HepG2 (cell line): ENCODE results near the gene USP7. TPM values are rescaled to one million over a fixed set of nuclear protein-coding genes. Genes with fewer than 3 reads are reported as not detected.

ENCODE experiments used
- ARNTL ChIP-seq: sonication (generic); formaldehyde crosslinking; IDR thresholded peaks from 2 replicates; pipeline ENCODE4 v1.4.0; 2020; ENCODE audit warnings: mild to moderate bottlenecking, missing genetic modification reagents
- CBFB ChIP-seq: sonication (generic); formaldehyde crosslinking; IDR thresholded peaks from 2 replicates; pipeline ENCODE4 v1.4.0; 2020; ENCODE audit warnings: missing genetic modification reagents
- FOXO4 ChIP-seq: sonication (generic); formaldehyde crosslinking; conservative IDR thresholded peaks from 2 replicates; pipeline ENCODE4 v1.8.1; 2023; ENCODE audit warnings: missing genetic modification reagents
- MYC ChIP-seq: sonication (generic); formaldehyde crosslinking; IDR thresholded peaks from 2 replicates; pipeline ENCODE4 v1.9.0; 2021; ENCODE audit warnings: missing genetic modification reagents, borderline replicate concordance
- PAF1 ChIP-seq: IDR thresholded peaks from 2 replicates; pipeline ENCODE4 v1.6.1; 2016; ENCODE audit warnings: missing genetic modification reagents, missing compliant biosample characterization
- PHF5A ChIP-seq: IDR thresholded peaks from one replicate; pipeline ENCODE4 v1.6.1; 2018; ENCODE audit warnings: low read depth, missing genetic modification reagents; ENCODE audit not compliant: unreplicated experiment
- POLR2AphosphoS5 ChIP-seq: IDR thresholded peaks from 2 replicates; pipeline ENCODE4 v1.6.1; 2012; ENCODE audit warnings: low read depth, low read length
- SATB2 ChIP-seq: sonication (generic); formaldehyde crosslinking; IDR thresholded peaks from 2 replicates; pipeline ENCODE4 v1.5.0; 2020; ENCODE audit warnings: missing genetic modification reagents
- SMC3 ChIP-seq: IDR thresholded peaks from 2 replicates; pipeline ENCODE4 v1.6.1; 2011; ENCODE audit warnings: low read length, improper control_type of control experiment
- SMYD3 ChIP-seq: sonication (generic); formaldehyde crosslinking; IDR thresholded peaks from 2 replicates; pipeline ENCODE4 v1.8.1; 2023; ENCODE audit warnings: mild to moderate bottlenecking, missing genetic modification reagents
- ZNF180 ChIP-seq: sonication (generic); formaldehyde crosslinking; IDR thresholded peaks from 2 replicates; pipeline ENCODE4 v1.4.0; 2020; ENCODE audit warnings: low read depth, missing genetic modification reagents, borderline replicate concordance
- ZNF350 ChIP-seq: sonication (generic); formaldehyde crosslinking; IDR thresholded peaks from 2 replicates; pipeline ENCODE4 v1.4.0; 2020; ENCODE audit warnings: mild to moderate bottlenecking, low read depth, missing genetic modification reagents, borderline replicate concordance
- ZNF460 ChIP-seq: sonication (generic); formaldehyde crosslinking; IDR thresholded peaks from 2 replicates; pipeline ENCODE4 v1.5.1; 2020; ENCODE audit warnings: missing genetic modification reagents, mild to moderate bottlenecking, borderline replicate concordance
- ZNF614 ChIP-seq: IDR thresholded peaks from 2 replicates; pipeline ENCODE4 v1.6.1; 2018; ENCODE audit warnings: missing biosample characterization, missing genetic modification reagents, inconsistent platforms, borderline replicate concordance
- ZNF670 ChIP-seq: sonication (generic); formaldehyde crosslinking; IDR thresholded peaks from 2 replicates; pipeline ENCODE4 v1.8.0; 2022; ENCODE audit warnings: mild to moderate bottlenecking, missing genetic modification reagents, borderline replicate concordance
- ZNF737 ChIP-seq: sonication (generic); formaldehyde crosslinking; IDR thresholded peaks from 2 replicates; pipeline ENCODE4 v1.5.0; 2020; ENCODE audit warnings: missing genetic modification reagents, mild to moderate bottlenecking, borderline replicate concordance
- polyA plus RNA-seq, 8 experiments: library from polyadenylated mRNA; depleted of rRNA in 3 of 8; stranded (reverse) in 7 of 8; unstranded in 1 of 8; fragments of >200 nt; fragmentation: Illumina TruSeq in 4 of 8; extraction: Trizol in 4 of 8; gene quantifications; 2 replicates each; pipeline versions ENCODE4 v1.2.1 to v1.2.3, GENCODE V29; 2011 to 2016; ENCODE audit warnings: low read depth in 4 of 8, missing spikeins in 1 of 8, mixed read lengths in 1 of 8; ENCODE audit not compliant: insufficient read depth in 1 of 8
- total RNA-seq, 5 experiments: library from RNA; depleted of rRNA; stranded (reverse); fragments of >200 nt; fragmentation: Illumina TruSeq; extraction: Trizol; gene quantifications; 2 replicates each; pipeline ENCODE4 v1.2.3, GENCODE V29; 2016; ENCODE audit warnings: low read depth in 1 of 5
- TF ChIP-seq, protein P1 (sequence below): sonication (generic); formaldehyde crosslinking; conservative IDR thresholded peaks from 2 replicates; pipeline ENCODE4 v1.8.0; 2022; ENCODE audit warnings: mild to moderate bottlenecking, moderate library complexity, missing genetic modification reagents
- TF ChIP-seq, protein P2 (sequence below): sonication (generic); formaldehyde crosslinking; IDR thresholded peaks from 2 replicates; pipeline ENCODE4 v1.9.0; 2021; ENCODE audit warnings: missing genetic modification reagents, mild to moderate bottlenecking, borderline replicate concordance
- TF ChIP-seq, protein P3 (sequence below): IDR thresholded peaks from 2 replicates; pipeline ENCODE4 v1.6.1; 2016; ENCODE audit warnings: missing compliant biosample characterization, missing genetic modification reagents, borderline replicate concordance
- TF ChIP-seq, protein P4 (sequence below): IDR thresholded peaks from 2 replicates; pipeline ENCODE4 v1.6.1; 2016
- TF ChIP-seq, protein P5 (sequence below): sonication (generic); formaldehyde crosslinking; conservative IDR thresholded peaks from 2 replicates; pipeline ENCODE4 v1.8.0; 2022; ENCODE audit warnings: missing genetic modification reagents

USP7 gene
- total and polyA plus RNA-seq, 2 of the 13 experiments (the other 11 are each of a cell fraction or from before 2014, with no cell fraction given) = 52.5 to 173 TPM

- TF ChIP-seq, protein P1, sequence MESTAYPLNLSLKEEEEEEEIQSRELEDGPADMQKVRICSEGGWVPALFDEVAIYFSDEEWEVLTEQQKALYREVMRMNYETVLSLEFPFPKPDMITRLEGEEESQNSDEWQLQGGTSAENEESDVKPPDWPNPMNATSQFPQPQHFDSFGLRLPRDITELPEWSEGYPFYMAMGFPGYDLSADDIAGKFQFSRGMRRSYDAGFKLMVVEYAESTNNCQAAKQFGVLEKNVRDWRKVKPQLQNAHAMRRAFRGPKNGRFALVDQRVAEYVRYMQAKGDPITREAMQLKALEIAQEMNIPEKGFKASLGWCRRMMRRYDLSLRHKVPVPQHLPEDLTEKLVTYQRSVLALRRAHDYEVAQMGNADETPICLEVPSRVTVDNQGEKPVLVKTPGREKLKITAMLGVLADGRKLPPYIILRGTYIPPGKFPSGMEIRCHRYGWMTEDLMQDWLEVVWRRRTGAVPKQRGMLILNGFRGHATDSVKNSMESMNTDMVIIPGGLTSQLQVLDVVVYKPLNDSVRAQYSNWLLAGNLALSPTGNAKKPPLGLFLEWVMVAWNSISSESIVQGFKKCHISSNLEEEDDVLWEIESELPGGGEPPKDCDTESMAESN = peak; percentile 17; the same call in 1 of the 2 replicates
- TF ChIP-seq FOXO4 (CRISPR knock-in tag) (no peak), ZNF737 (CRISPR knock-in tag) (no peak), ARNTL (CRISPR knock-in tag) (peak; percentile 51), SATB2 (CRISPR knock-in tag) (0 out of 2 replicates have a peak, but pooled peaks have one; percentile 46), MYC (peak; percentile 90), ZNF180 (CRISPR knock-in tag) (no peak), SMYD3 (CRISPR knock-in tag) (peak; percentile 45; the same call in 1 of the 2 replicates), SMC3 (no peak), PAF1 (CRISPR knock-in tag) (no peak), ZNF460 (peak; percentile 48; the same call in 1 of the 2 replicates), CBFB (CRISPR knock-in tag) (no peak), POLR2AphosphoS5 (peak; percentile 62), ZNF614 (CRISPR knock-in tag) (no peak), PHF5A (CRISPR knock-in tag) (peak; percentile 56), ZNF670 (CRISPR knock-in tag) (peak; percentile 92), ZNF350 (CRISPR knock-in tag) (no peak; the same call in 1 of the 2 replicates)
- TF ChIP-seq, protein P2, sequence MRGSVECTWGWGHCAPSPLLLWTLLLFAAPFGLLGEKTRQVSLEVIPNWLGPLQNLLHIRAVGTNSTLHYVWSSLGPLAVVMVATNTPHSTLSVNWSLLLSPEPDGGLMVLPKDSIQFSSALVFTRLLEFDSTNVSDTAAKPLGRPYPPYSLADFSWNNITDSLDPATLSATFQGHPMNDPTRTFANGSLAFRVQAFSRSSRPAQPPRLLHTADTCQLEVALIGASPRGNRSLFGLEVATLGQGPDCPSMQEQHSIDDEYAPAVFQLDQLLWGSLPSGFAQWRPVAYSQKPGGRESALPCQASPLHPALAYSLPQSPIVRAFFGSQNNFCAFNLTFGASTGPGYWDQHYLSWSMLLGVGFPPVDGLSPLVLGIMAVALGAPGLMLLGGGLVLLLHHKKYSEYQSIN (CRISPR knock-in tag) = 0 out of 2 replicates have a peak, but pooled peaks have one; percentile 16
- TF ChIP-seq, protein P3, sequence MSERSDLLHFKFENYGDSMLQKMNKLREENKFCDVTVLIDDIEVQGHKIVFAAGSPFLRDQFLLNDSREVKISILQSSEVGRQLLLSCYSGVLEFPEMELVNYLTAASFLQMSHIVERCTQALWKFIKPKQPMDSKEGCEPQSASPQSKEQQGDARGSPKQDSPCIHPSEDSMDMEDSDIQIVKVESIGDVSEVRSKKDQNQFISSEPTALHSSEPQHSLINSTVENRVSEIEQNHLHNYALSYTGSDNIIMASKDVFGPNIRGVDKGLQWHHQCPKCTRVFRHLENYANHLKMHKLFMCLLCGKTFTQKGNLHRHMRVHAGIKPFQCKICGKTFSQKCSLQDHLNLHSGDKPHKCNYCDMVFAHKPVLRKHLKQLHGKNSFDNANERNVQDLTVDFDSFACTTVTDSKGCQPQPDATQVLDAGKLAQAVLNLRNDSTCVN = peak; percentile 68; the same call in 1 of the 2 replicates
- TF ChIP-seq, protein P4, sequence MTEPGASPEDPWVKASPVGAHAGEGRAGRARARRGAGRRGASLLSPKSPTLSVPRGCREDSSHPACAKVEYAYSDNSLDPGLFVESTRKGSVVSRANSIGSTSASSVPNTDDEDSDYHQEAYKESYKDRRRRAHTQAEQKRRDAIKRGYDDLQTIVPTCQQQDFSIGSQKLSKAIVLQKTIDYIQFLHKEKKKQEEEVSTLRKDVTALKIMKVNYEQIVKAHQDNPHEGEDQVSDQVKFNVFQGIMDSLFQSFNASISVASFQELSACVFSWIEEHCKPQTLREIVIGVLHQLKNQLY (CRISPR knock-in tag) = no peak
- TF ChIP-seq, protein P5, sequence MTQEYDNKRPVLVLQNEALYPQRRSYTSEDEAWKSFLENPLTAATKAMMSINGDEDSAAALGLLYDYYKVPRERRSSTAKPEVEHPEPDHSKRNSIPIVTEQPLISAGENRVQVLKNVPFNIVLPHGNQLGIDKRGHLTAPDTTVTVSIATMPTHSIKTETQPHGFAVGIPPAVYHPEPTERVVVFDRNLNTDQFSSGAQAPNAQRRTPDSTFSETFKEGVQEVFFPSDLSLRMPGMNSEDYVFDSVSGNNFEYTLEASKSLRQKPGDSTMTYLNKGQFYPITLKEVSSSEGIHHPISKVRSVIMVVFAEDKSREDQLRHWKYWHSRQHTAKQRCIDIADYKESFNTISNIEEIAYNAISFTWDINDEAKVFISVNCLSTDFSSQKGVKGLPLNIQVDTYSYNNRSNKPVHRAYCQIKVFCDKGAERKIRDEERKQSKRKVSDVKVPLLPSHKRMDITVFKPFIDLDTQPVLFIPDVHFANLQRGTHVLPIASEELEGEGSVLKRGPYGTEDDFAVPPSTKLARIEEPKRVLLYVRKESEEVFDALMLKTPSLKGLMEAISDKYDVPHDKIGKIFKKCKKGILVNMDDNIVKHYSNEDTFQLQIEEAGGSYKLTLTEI (CRISPR knock-in tag) = no peak
Measured at GRCh38 chr16:8963821-8964441, at the start of gene USP7 (continued).
